Hindlimb muscle (tissue), 1 donor: ENCODE measurements around the gene AK5. TPM values are rescaled to one million over a fixed set of nuclear protein-coding genes. Genes with fewer than 3 reads are reported as not detected.
"Not testable (repeated sequence)": the region's sequence is repeated elsewhere in the genome, so short reads cannot be mapped to it uniquely, and the experiment has no call there.

ENCODE experiments used
- DNase-seq: peaks from one replicate; pipeline ENCODE4 v3.0.0-alpha.2; 2013
- polyA plus RNA-seq: library from polyadenylated mRNA; unstranded; fragments of 120-200 nt; gene quantifications from one replicate; pipeline ENCODE4 v1.2.1, GENCODE V29; 2013; ENCODE audit not compliant: insufficient read length

AK5 gene
- polyA plus RNA-seq, 1 donor = 6.6 TPM

- no peak for DNase-seq
Measured at GRCh38 chr1:77401384-77401783, 119.6 kb downstream of the AK5 start.

- DNase-seq = no peak
Measured at GRCh38 chr1:77405186-77405585, 123.4 kb downstream of the AK5 start.

GRCh38 chr1:77406661-77407060 lies 124.8 kb downstream of the AK5 start:
- DNase-seq = no peak

GRCh38 chr1:77407738-77408375 lies 126.0 kb downstream of the AK5 start:
- no peak for DNase-seq

- DNase-seq = not testable (repeated sequence)
Measured at GRCh38 chr1:77408933-77409332, 127.1 kb downstream of the AK5 start.

- no peak for DNase-seq
Measured at GRCh38 chr1:77412069-77412819, 130.4 kb downstream of the AK5 start.

GRCh38 chr1:77412820-77413530 lies 131.2 kb downstream of the AK5 start:
- no peak for DNase-seq

- DNase-seq = no peak
Measured at GRCh38 chr1:77413541-77414335, 131.9 kb downstream of the AK5 start.

GRCh38 chr1:77415579-77415978 lies 133.8 kb downstream of the AK5 start:
- DNase-seq = no peak

GRCh38 chr1:77416692-77417450 lies 135.1 kb downstream of the AK5 start:
- DNase-seq = no peak

GRCh38 chr1:77418055-77418454 lies 136.2 kb downstream of the AK5 start:
- not testable (repeated sequence) for DNase-seq

- DNase-seq = no peak
Measured at GRCh38 chr1:77421504-77422233, 139.8 kb downstream of the AK5 start.

- DNase-seq = no peak
Measured at GRCh38 chr1:77424236-77424635, 142.4 kb downstream of the AK5 start.

- no peak for DNase-seq
Measured at GRCh38 chr1:77428068-77428467, 146.2 kb downstream of the AK5 start.

- no peak for DNase-seq
Measured at GRCh38 chr1:77430966-77431690, 149.3 kb downstream of the AK5 start.

- no peak for DNase-seq
Measured at GRCh38 chr1:77433934-77434333, 152.1 kb downstream of the AK5 start.

GRCh38 chr1:77434967-77435366 lies 153.1 kb downstream of the AK5 start:
- no peak for DNase-seq

- peak; percentile 55 for DNase-seq
Measured at GRCh38 chr1:77438236-77438913, 156.6 kb downstream of the AK5 start.

GRCh38 chr1:77446841-77447555 lies 165.2 kb downstream of the AK5 start:
- no peak for DNase-seq
